Stimulated activated CD4-positive, alpha-beta T cell treated with anti-CD3 and anti-CD28 coated beads, Interleukin-1b, Interleukin-23, amount 100 ng/mL, for 1 hour (primary cell): ENCODE results near the gene HRAS.
"Not testable (repeated sequence)": the region's sequence is repeated elsewhere in the genome, so short reads cannot be mapped to it uniquely, and the experiment has no call there.

Source experiments
- DNase-seq, 2 donors: peaks; one replicate each; pipeline ENCODE4 v3.0.0-alpha.2; 2020; ENCODE audit warnings: low read depth in 2 of 2

HRAS gene

GRCh38 chr11:535519-536454 lies at the start of gene HRAS:
Gene HRAS (minus strand): TSS chr11:535576.
- peak; percentile 93 to 95 for DNase-seq

- DNase-seq, result no peak
Observed at GRCh38 chr11:584287-584686, 48.9 kb upstream of the HRAS start.

- no peak for DNase-seq
Observed at GRCh38 chr11:581752-582151, 46.4 kb upstream of the HRAS start.

- DNase-seq, result no peak
Observed at GRCh38 chr11:581342-581741, 46.0 kb upstream of the HRAS start.

GRCh38 chr11:579830-580601 lies 44.6 kb upstream of the HRAS start:
- DNase-seq, result no peak

- DNase-seq, result no peak
Observed at GRCh38 chr11:578276-579035, 43.1 kb upstream of the HRAS start.

- DNase-seq, result no peak
Observed at GRCh38 chr11:577611-577894, 42.2 kb upstream of the HRAS start.

- DNase-seq, result no peak
Observed at GRCh38 chr11:576811-577610, 41.6 kb upstream of the HRAS start.

GRCh38 chr11:575996-576768 lies 40.8 kb upstream of the HRAS start, which contains the start of gene PHRF1:
Gene PHRF1 (plus strand): TSS chr11:576470. CDS start chr11:581513, 5,043 bp downstream.
- DNase-seq, result peak; percentile 88 to 95

GRCh38 chr11:575313-575995 lies 40.1 kb upstream of the HRAS start:
- no peak for DNase-seq

- no peak for DNase-seq
Observed at GRCh38 chr11:574632-575312, 39.4 kb upstream of the HRAS start.

- not testable (repeated sequence) for DNase-seq
Observed at GRCh38 chr11:574031-574570, 38.7 kb upstream of the HRAS start.

- no peak for DNase-seq
Observed at GRCh38 chr11:573146-573759, 37.9 kb upstream of the HRAS start.

- no peak for DNase-seq
Observed at GRCh38 chr11:571802-572185, 36.4 kb upstream of the HRAS start.

GRCh38 chr11:569158-569885 lies 33.9 kb upstream of the HRAS start:
- DNase-seq, result no peak

- DNase-seq, result peak; percentile 74 to 83
Observed at GRCh38 chr11:568306-569157, 33.2 kb upstream of the HRAS start.
